GM19035 (cell line): ENCODE data around the gene DPH7.
"Not testable (repeated sequence)": the region's sequence is repeated elsewhere in the genome, so short reads cannot be mapped to it uniquely, and the experiment has no call there.

Experiments
- ATAC-seq: cut with Tn5 transposase; IDR thresholded peaks from one replicate; pipeline ENCODE4 v1.9.1; 2021; ENCODE audit not compliant: unreplicated experiment

DPH7 gene

DNA sequence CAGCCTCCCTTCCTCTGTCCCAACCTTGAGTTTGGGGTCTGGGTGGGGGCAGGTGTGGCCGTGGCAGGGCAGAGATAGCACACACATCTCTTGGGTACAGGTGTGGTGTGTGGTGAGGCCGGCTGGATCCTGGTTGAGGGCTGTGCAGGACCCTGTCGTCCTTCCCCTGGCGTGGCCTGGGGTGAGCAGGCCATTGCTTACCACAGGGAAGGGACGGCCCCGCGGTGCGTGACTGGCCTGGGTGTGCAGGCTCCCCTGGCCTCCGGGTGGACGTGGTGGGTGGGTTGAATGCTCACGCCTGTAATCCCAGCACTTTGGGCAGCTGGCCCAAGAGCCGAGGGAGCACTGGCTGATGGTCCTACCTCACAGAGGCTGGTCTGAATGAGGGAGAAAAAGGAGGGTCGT is 28.0 kb upstream of the DPH7 start:
- ATAC-seq: no peak

DNA sequence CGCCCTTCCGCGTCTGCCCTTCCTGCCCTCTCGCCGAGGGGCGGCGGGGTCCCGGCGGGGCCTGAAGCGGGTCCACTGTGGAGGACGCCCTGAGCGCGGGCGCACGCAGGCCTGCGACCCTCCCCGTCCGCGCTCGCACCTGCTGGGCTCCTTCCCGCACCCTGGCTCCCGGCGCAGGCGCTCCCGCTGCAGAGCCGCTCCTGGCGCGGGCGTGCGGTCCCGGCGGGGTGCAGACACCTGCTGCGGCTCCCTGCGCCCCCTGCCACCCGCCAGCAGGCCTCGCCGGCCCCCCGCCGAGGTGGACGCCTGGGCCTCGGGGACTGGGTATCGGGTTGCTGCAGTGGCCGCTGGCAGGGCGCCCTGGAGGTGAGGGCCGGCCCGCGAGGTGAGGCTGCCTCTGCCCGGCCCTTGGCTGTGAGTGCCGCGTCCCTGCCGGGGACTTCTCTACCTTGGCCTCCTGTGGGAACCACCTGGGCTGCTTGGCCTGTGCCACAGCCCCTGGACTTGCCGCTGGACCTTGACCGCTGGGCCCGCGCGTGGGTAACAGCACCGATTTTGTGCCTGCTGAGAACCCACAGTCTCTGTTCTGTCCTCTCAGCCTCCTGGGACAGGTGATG is 27.4 kb upstream of the DPH7 start:
- ATAC-seq: peak; percentile 23

DNA sequence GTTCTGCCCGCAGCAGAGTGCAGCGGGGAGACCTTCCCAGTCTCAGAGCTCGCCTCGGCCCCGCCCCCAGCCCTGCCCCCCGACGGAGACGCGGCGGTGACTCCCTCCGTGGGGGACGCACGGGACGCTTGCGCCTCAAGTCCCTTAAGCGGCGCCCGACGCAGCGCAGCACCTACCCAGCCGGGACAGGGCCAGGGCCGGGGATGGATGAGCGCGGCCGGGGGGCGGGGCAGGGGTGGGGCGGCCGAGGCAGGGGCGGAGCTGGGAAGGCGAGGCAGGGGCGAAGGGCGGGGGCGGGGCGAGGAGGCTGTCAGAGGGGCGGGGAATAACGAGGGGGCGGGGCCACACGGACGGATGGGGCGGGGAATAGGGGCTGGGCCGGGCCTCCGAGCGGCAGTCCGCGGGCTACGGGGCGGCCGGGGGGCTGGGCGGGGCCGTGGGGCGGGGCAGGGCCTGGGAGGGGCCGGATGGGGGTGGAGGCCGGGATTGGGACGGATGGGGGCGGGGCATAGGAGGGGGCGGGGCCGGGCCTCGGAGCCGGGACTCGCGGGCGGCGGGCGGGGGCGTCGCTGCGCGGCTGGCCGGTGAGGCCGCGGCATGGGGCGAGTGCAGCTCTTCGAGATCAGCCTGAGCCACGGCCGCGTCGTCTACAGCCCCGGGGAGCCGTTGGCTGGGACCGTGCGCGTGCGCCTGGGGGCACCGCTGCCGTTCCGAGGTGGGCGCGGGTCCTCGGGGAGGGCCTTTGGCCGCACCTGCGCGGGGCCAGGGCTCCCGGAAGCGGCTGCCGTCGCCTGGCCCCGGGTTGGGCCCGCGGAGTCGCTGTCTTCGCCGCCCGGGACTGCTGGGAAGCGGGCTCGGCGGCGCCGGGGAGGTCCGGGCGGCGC is 26.6 kb upstream of the DPH7 start, which contains the start of gene ARRDC1:
TSS of gene ARRDC1 (plus strand) at position 566 of the 884 bp plus-strand sequence. CDS start at position 598, 32 bp downstream.
- peak; percentile 75 for ATAC-seq

DNA sequence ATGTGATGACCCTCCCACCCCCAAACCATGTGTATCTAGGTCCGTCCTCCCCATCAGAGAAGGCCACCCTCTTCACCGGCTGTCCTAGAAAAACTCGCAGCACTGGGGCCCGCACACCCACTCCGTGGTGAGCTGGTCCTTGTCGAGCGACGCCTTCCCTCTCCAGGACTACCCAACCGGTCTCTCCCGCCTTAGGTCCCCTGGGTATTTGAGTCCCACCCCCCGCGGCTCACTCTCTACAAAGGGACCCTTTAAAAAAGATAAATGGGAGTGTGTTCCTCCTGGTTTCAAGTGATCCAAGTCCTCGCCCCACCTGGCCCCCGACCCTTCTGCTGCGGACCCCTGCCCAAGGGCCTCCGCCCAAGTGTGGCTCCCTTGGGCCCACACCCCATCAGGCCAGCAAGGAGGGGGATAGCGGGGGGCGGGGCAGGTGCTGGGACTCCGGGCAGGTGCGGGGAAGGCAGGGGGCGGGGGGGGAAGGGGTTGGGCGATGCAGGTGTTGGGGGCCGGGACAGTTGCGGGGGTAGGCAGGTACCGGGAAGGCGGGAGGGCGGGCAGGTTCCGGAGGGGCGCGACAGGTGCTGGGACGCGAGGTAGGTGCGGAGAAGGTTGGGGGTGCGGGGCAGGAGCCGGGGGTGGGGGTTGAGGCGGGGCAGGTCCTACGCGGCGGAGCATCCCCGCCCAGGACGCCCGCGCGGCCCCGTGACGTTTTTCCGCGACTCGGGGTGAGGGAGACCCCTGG is 25.8 kb upstream of the DPH7 start:
- no peak for ATAC-seq

DNA sequence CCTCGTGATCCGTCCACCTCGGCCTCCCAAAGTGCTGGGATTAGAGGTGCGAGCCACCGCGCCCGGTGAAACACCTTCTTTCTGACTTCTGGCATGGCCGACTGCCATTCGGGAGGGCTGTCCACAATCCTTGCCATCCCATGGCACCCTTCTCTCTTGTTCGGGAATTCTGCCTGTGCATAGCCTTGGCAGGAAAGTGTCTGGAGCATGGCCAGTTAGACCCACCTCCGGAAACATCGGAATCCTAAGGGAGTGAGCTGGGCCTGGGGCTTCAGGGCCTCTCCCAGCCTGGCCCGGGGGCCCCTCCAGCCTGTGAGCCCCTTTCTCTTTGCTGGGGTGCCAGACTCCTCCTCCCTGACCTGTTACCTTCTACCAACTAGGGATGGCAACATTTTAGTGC is 25.2 kb upstream of the DPH7 start:
- ATAC-seq: no peak

DNA sequence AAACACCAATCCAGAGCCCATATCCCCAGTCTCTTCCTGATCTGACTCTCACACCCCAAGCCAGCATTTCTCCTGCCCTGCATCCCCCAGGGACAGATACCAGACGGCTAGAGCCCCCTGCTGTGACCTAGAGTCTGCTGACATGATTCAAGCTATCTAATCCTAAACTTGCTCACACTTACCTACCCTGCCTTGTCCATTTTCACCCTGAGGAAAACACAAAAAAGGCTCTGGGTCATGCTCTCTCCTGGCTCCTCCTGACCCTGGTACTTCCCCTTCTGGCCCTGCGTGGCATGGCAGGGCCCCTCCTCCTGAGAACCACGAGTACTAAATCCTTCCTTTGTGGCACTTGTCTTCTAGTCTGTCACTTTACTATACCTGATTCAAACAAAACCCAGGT is 23.9 kb upstream of the DPH7 start:
- no peak for ATAC-seq

DNA sequence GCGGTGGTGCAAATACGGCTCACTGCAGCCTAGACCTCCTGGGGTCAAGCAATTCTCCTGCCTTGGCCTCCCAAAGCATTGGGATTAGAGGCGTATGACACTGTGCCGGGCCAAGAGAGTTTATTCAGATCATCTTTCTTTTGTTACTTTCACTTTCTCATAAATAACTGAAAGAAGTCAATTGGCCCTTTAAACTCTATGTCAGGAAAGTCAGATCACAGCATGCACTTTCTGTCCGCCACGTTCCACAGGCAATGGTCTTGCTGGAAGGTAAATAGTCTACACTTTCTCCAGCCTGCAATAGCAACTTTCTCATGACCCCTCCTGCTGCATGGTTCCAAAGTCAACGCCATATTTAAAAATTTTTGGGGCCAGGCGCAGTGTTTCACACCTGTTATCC is 20.2 kb upstream of the DPH7 start:
- no peak for ATAC-seq

DNA sequence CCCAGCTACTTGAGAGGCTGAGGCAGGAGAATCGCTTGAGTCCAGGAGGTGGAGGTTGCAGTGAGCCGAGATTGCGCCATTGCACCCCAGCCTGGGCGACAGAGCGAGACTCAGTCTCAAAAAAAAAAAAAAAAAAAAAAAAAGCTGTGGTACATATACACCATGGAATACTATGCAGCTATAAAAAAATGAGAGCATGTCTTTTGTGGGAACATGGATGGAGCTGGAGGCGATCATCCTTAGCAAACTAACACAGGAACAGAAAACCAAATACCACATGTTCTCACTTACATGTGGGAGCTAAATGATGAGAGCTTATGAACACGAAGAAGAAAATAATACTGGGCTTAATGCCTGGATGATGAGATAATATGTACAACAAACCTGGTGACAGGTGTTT is 17.9 kb upstream of the DPH7 start:
- not testable (repeated sequence) for ATAC-seq

DNA sequence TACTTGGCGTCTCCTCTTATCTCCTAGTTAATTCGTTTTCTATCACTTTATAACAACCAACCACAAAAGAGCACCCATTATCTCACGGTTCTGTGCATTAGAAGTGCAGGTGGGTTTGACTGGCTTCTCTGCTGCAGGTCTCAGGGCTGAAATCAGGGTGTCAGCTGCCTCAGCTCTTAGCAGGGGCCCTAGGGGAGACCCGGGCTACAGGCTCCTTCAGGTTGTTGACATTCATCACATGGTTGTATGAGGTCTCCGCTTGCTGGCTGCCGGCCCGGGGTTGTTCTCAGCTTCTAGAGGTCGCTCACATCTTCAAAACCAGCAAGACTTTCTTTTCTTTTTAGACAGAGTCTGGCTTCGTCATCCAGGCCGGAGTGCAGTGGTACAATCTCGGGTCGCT is 14.5 kb upstream of the DPH7 start:
- ATAC-seq: no peak

DNA sequence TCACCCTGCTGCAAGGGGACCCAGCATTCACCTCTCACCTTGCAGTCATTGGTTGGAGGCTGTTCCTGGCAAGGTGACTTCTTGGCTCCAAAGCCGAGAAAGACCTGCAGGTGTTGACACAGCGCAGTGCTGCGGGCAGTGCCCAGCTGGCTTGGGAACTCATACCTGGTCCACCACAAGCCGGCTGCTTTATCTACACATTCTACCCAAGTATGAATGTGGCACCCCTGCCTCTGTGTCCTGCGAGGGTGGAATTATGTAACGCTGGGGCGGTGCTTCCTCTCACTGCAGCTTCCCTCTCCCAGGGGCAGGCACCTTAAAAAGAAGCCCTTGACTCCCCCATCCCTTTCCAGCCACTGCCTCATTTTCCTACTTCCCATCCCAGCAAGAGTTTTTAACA is 14.0 kb upstream of the DPH7 start:
- no peak for ATAC-seq

DNA sequence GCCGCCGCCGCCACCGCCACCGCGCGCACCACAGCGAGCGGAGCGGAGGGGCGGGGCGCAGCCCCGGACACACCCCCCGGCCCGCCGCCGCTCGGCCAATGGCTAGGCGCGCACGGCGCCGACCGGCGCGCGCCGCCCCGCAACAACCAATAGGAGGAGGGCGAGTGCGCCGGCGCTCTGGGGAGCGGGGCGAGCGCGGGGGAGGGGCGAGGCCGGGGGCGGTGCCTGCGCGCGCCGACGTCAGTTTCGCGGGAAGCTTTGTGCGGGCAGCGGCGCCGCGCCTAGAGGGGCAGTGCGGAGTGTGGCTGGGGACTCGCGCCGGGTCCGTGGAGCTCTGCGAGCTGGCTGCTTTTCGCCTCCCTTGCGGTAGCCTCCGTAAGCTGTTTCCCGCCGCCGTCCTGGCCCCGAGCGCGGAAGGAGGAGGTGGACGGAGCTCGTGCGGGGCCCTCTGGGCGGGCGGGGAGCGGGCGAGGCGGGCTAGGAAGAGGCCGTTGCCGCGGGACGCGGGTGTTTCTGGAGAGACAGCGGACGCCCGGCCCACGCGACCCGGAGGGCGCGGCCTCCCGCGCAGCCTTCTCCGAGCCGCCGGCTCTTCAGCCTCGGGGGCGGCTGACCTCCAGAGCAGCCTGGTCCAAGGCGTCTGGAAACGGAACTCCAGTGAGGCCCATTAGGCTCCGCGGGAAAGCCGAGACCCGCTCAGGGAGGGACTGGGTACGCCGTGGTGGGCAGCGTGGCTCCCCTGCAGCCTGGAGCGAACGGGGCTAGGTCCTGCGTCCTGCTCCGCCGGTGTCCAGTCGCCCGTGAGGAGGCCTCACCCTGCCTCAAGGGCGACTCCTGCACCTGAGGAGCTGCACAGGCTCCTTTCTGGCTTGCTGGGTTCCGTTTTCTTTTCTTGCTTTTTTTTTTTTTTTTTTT is 12.0 kb upstream of the DPH7 start, which contains the start of gene ZMYND19:
TSS of gene ZMYND19 (minus strand) at position 44 of the 915 bp plus-strand sequence. CDS start 249 bp downstream, outside the sequence.
- peak; percentile 81 for ATAC-seq

DNA sequence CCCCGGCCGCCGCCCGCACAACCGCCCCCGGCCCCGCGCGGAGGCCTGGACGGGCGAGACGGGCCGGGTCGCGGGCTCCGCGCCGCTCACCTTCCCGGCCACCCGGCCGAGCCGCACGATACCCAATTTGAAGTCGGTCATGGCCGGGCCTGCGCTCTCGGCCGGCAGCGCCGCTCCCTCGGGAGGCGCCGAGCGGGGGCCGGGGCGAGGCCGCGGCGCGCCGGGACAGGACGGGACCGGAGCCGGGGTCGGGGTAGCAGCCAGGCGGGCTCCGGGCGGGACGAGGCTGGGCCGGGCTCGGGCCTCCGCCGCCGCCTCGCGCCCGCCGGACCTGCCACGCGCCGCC is 11.4 kb upstream of the DPH7 start:
- ATAC-seq: peak; percentile 26

DNA sequence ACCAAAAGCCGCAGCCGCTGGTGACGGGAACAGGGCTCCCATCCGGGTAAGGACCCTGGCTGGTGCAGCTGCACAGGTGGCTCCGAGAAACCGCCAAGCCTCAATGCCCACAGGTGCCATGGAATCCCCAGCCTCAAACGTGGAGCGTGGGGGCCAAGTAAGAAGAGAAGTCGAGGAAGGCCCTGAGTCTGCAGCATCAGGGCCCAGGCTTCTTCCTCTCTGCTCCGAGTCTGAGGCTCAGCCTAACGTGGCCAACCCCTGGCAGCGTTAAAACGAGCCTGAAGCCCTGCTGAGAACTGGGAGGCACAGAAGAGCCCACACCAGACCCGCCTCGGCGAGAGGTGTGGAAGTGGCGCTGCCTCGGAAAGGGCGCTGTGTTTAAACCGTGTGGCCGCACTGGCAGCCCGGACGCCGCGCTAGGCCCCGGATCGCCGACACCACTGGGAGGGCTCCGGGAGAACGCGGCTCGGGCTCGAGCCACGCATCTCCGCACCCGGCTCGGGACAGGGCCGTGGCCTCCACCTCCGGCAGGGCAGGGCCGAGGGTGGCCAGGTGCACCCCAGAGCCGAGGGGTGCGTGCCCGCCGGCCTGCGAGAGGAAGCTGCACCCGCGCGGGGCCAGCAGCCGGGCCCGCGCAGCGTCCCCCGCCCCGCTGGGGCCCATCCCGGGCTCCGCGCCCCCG is 10.9 kb upstream of the DPH7 start:
- ATAC-seq: no peak

DNA sequence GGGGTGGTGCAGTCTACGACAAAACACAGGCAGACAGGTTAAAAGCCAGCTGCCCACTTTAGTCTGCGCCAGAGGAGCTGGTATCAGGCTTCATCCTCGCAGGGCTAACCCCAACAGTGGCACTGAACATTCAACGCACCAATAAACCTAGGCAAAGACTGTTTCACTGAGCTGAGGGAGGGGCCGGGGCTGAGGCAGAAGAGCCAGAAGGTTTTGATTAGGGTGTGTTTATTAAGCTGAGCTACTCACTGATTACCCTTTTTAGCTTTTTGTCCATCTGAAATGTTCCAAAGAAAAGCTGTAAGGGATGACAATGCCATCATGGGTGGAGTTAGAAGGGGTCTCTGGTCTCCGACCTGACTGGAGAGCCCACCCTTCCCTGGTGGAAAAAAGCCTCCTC is 10.2 kb upstream of the DPH7 start:
- ATAC-seq: no peak

DNA sequence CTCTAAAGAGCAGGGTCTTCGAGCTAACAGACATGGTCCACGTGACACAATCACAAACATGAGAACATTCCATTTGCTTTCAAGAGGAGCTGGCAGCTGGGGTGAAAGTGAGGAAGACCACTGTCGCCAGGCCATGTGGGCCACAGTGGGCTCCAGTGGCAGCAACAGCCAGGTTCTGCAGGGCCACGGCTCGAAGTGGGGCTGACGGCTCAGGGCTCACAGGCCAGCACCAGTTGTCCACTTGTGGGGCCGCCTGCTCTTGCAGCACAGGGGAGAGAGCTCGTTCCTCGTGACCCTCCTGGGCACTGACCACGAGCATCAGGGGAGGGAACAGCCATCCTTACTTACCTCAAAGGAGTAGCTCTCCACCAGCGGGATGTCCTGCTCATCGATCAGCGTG is 9.6 kb upstream of the DPH7 start:
- no peak for ATAC-seq

DNA sequence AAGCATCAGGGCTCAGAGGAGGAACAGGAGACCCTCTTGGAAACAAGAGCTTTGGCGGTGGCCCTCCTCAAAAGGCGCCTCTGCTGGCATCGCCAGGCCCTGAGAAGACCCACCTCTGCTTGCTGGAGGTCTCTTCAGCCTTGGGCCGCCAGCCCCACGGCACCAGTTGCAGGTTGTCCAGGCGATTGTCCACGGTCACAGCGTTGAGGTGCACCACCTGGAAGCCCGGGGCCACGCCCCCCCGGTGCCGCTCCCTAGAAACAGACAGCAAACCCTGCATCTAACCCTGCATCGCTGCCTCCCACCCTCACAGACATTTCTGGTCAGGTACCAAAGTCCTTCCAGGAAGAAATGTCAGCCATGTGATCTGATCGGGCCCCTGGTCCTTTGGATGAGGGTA is 8.1 kb upstream of the DPH7 start:
- ATAC-seq: no peak

DNA sequence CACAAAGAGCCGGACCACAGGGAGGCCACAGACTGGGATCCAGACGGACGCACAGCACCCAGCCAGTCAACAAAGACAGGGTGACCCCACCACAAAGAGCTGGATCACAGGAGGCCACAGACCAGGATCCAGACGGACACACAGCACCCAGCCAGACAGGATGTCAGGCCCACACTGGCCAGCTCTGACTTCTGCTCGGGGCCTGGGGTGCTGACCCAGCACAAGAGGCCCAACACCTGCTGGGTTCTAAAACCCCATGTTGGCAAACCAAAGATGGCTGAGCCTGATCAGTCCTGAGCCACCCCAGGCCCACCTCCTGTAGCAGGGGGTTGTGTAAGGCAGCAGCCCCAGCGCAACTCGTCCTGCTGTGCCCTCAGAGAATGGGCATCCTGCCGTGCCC is 5.2 kb upstream of the DPH7 start:
- no peak for ATAC-seq

DNA sequence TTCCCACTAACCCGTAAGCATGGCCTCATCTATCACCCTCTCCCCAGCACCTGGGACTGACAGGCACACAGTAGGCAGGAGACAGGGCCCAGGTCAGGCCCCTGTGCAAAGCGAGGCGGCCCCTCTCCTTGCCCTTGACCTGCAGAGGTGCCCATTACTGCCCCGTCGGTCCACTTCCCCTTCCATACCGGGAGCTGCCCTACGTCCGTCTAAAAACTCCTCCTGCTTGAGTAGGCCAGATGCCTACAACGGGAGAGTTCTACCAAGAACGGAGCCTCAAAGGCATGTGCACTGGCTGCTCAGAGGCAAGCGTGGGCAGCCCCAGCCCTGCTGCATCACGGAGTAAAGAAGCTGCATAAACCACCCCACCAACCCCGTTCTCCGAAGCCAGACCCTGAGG is 4.6 kb upstream of the DPH7 start:
- ATAC-seq: no peak

DNA sequence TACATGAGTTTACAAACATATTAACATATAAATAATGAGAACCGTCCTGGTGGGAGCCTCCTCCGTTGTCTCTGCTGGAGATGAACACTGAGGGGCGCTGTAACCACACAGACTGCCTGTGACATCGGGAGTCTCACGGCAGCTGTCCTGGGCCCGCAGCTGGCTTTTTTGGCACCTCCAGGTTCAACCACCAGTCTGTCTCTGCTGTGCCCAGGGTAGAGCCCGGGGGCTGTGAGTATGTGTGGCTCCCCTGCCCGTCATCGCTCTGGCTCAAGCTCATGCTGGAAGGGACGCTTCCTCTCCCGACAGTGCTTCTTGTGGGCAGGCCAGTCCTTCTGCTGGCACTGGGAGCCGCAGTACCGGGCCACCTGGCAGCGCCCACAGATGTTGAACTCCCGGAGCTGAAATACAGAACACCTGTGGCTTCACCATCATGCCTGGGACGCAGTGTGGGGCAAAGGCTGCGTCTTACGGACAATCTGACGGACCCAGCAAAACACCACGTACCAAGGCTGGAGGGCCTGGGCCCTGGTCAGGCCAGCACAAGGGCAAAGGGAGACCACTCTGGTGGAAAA is 3.6 kb upstream of the DPH7 start:
- no peak for ATAC-seq
